ENCODE results near the gene EFCAB6. TPM values are rescaled to one million over a fixed set of nuclear protein-coding genes. Genes with fewer than 3 reads are reported as not detected.

The EFCAB6 gene
- total RNA-seq, 1 experiment from 2014 or later, result 0.94 TPM

DNA sequence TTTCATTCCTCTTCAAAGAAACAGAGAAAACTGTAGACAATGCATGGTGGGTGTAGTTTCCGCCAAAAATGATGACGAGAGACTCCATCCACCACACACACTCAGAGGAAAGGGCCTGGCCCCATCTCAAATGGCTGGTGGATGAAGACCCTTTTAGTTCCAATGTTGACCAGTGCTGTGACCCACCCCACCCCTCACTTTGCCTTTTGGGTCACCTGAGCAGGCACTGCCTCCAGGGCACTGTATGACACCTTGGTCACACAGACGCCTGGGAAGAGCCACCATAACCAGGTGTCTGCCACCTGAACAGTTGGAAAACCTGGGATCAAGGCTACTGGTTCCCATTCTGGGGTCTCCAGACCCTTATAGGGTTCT lies 279.0 kb downstream of the EFCAB6 start:
- peaks cover 16% of the 10 kb centered on the region for H3K36me3 Mint-ChIP-seq
- peaks cover 7% of the 10 kb centered on the region; the same call in 1 of the 2 replicates for H3K4me1 Mint-ChIP-seq
- DNase-seq (ENCODE audit: low spot score), result no peak
- no peaks in the 10 kb centered on the region; the same call in 1 of the 2 replicates for H3K27me3 Mint-ChIP-seq (ENCODE audit: low read depth)
- H3K4me3 Mint-ChIP-seq, result no peak overlapping the region
- CTCF ChIA-PET, result interaction anchor here (1.7 kb wide), 1 partner anchor 17 kb away, joined by 5 read pairs; no protein-coding TSS in a partner anchor
- POLR2A ChIA-PET, result no interaction called here
- no peak overlapping the region for H3K27ac Mint-ChIP-seq
- no peak for TF ChIP-seq MYBL2 (CRISPR knock-in tag; IDR thresholded peaks at IDR 0.05)
- no peak for TF ChIP-seq ZNF423 (CRISPR knock-in tag; IDR thresholded peaks at IDR 0.05)
- TF ChIP-seq FOXJ3 (CRISPR knock-in tag; IDR thresholded peaks at IDR 0.05; ENCODE audit: borderline replicate concordance), result no peak
- no peak for TF ChIP-seq JUN (CRISPR knock-in tag; IDR thresholded peaks at IDR 0.05)
- TF ChIP-seq, protein P1, sequence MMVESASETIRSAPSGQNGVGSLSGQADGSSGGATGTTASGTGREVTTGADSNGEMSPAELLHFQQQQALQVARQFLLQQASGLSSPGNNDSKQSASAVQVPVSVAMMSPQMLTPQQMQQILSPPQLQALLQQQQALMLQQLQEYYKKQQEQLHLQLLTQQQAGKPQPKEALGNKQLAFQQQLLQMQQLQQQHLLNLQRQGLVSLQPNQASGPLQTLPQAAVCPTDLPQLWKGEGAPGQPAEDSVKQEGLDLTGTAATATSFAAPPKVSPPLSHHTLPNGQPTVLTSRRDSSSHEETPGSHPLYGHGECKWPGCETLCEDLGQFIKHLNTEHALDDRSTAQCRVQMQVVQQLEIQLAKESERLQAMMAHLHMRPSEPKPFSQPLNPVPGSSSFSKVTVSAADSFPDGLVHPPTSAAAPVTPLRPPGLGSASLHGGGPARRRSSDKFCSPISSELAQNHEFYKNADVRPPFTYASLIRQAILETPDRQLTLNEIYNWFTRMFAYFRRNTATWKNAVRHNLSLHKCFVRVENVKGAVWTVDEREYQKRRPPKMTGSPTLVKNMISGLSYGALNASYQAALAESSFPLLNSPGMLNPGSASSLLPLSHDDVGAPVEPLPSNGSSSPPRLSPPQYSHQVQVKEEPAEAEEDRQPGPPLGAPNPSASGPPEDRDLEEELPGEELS (CRISPR knock-in tag; IDR thresholded peaks at IDR 0.05), result no peak
- TF ChIP-seq ZNF263 (CRISPR knock-in tag; IDR thresholded peaks at IDR 0.05; ENCODE audit: low read depth), result no peak
- TF ChIP-seq, protein P2, sequence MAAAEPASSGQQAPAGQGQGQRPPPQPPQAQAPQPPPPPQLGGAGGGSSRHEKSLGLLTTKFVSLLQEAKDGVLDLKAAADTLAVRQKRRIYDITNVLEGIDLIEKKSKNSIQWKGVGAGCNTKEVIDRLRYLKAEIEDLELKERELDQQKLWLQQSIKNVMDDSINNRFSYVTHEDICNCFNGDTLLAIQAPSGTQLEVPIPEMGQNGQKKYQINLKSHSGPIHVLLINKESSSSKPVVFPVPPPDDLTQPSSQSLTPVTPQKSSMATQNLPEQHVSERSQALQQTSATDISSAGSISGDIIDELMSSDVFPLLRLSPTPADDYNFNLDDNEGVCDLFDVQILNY (CRISPR knock-in tag; IDR thresholded peaks at IDR 0.05), result no peak
- TF ChIP-seq, protein P3, sequence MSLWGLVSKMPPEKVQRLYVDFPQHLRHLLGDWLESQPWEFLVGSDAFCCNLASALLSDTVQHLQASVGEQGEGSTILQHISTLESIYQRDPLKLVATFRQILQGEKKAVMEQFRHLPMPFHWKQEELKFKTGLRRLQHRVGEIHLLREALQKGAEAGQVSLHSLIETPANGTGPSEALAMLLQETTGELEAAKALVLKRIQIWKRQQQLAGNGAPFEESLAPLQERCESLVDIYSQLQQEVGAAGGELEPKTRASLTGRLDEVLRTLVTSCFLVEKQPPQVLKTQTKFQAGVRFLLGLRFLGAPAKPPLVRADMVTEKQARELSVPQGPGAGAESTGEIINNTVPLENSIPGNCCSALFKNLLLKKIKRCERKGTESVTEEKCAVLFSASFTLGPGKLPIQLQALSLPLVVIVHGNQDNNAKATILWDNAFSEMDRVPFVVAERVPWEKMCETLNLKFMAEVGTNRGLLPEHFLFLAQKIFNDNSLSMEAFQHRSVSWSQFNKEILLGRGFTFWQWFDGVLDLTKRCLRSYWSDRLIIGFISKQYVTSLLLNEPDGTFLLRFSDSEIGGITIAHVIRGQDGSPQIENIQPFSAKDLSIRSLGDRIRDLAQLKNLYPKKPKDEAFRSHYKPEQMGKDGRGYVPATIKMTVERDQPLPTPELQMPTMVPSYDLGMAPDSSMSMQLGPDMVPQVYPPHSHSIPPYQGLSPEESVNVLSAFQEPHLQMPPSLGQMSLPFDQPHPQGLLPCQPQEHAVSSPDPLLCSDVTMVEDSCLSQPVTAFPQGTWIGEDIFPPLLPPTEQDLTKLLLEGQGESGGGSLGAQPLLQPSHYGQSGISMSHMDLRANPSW (CRISPR knock-in tag; conservative IDR thresholded peaks at IDR 0.05; ENCODE audit: low read depth), result no peak
- TF ChIP-seq TCF7 (CRISPR knock-in tag; IDR thresholded peaks at IDR 0.05; ENCODE audit: low read depth), result no peak
- no peak for TF ChIP-seq ETV6 (CRISPR knock-in tag; IDR thresholded peaks at IDR 0.05)
- TF ChIP-seq FOXK1 (CRISPR knock-in tag; IDR thresholded peaks at IDR 0.05), result no peak
- no peak for TF ChIP-seq NFATC4 (CRISPR knock-in tag; IDR thresholded peaks at IDR 0.05)
- no peak for TF ChIP-seq ESRRA (CRISPR knock-in tag; IDR thresholded peaks at IDR 0.05; ENCODE audit: borderline replicate concordance)
- no peak for TF ChIP-seq TP53 (CRISPR knock-in tag; IDR thresholded peaks at IDR 0.05)
- TF ChIP-seq SOX15 (CRISPR knock-in tag; IDR thresholded peaks at IDR 0.05), result no peak
- TF ChIP-seq NFE2L1 (CRISPR knock-in tag; IDR thresholded peaks at IDR 0.05), result no peak
- TF ChIP-seq SP1 (CRISPR knock-in tag; conservative IDR thresholded peaks at IDR 0.05), result no peak
- no peak for TF ChIP-seq RORB (CRISPR knock-in tag; IDR thresholded peaks at IDR 0.05)
- TF ChIP-seq, protein P4, sequence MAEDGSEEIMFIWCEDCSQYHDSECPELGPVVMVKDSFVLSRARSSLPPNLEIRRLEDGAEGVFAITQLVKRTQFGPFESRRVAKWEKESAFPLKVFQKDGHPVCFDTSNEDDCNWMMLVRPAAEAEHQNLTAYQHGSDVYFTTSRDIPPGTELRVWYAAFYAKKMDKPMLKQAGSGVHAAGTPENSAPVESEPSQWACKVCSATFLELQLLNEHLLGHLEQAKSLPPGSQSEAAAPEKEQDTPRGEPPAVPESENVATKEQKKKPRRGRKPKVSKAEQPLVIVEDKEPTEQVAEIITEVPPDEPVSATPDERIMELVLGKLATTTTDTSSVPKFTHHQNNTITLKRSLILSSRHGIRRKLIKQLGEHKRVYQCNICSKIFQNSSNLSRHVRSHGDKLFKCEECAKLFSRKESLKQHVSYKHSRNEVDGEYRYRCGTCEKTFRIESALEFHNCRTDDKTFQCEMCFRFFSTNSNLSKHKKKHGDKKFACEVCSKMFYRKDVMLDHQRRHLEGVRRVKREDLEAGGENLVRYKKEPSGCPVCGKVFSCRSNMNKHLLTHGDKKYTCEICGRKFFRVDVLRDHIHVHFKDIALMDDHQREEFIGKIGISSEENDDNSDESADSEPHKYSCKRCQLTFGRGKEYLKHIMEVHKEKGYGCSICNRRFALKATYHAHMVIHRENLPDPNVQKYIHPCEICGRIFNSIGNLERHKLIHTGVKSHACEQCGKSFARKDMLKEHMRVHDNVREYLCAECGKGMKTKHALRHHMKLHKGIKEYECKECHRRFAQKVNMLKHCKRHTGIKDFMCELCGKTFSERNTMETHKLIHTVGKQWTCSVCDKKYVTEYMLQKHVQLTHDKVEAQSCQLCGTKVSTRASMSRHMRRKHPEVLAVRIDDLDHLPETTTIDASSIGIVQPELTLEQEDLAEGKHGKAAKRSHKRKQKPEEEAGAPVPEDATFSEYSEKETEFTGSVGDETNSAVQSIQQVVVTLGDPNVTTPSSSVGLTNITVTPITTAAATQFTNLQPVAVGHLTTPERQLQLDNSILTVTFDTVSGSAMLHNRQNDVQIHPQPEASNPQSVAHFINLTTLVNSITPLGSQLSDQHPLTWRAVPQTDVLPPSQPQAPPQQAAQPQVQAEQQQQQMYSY (CRISPR knock-in tag; IDR thresholded peaks at IDR 0.05), result no peak
- no peak for TF ChIP-seq ZBTB21 (CRISPR knock-in tag; IDR thresholded peaks at IDR 0.05; ENCODE audit: borderline replicate concordance)
- peaks cover 26% of the 10 kb centered on the region for H3K9me3 Mint-ChIP-seq
- ATAC-seq, result no peak
